Prostate gland (tissue), 2 donors: ENCODE measurements around the gene MEP1B.

ENCODE experiments used
- CTCF ChIP-seq, 4 experiments: fragments of 200-600 bp in 2 of 4; fragments of 450-650 bp in 2 of 4; sonication (generic) in 2 of 4; IDR thresholded peaks; 1 replicate in 3 of 4; 2 replicates in 1 of 4; pipeline ENCODE4 v1.5.1; 2016 to 2019; ENCODE audit warnings: antibody characterized with exemption in 4 of 4, mild to moderate bottlenecking in 2 of 4, moderate library complexity in 2 of 4
- POLR2A ChIP-seq: fragments of 450-650 bp; IDR thresholded peaks from one replicate; pipeline ENCODE4 v1.6.1; 2016; ENCODE audit warnings: antibody characterized with exemption, mild to moderate bottlenecking

- TF ChIP-seq CTCF (IDR thresholded peaks at IDR 0.05) (no peak), POLR2A (no peak)
Observed at GRCh38 chr18:32216390-32216789, 26.6 kb downstream of the MEP1B start.
